SU-DHL-6 (cell line): ENCODE data around the gene PLXNB1.

Source experiments
- EZH2phosphoT487 ChIP-seq: fragments of 200-600 bp; sonication (generic), shearing (Covaris generic); conservative IDR thresholded peaks from 2 replicates; pipeline ENCODE4 v1.6.1; 2018; ENCODE audit warnings: mild to moderate bottlenecking, antibody characterized with exemption, low read length, moderate library complexity, mixed read lengths
- TF ChIP-seq, protein P1 (sequence below): fragments of 200-600 bp; sonication (generic); IDR thresholded peaks from one replicate; pipeline ENCODE4 v1.5.1; 2017; ENCODE audit warnings: antibody characterized with exemption, mild to moderate bottlenecking, low read length, moderate library complexity; ENCODE audit not compliant: insufficient read depth, poor library complexity, severe bottlenecking

GRCh38 chr3:48416091-48416505 lies 13.8 kb downstream of the PLXNB1 start:
- TF ChIP-seq, protein P1, sequence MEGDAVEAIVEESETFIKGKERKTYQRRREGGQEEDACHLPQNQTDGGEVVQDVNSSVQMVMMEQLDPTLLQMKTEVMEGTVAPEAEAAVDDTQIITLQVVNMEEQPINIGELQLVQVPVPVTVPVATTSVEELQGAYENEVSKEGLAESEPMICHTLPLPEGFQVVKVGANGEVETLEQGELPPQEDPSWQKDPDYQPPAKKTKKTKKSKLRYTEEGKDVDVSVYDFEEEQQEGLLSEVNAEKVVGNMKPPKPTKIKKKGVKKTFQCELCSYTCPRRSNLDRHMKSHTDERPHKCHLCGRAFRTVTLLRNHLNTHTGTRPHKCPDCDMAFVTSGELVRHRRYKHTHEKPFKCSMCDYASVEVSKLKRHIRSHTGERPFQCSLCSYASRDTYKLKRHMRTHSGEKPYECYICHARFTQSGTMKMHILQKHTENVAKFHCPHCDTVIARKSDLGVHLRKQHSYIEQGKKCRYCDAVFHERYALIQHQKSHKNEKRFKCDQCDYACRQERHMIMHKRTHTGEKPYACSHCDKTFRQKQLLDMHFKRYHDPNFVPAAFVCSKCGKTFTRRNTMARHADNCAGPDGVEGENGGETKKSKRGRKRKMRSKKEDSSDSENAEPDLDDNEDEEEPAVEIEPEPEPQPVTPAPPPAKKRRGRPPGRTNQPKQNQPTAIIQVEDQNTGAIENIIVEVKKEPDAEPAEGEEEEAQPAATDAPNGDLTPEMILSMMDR, result no peak
- TF ChIP-seq EZH2phosphoT487, result no peak
